ENCODE results near the gene ANKS1A.

DNA sequence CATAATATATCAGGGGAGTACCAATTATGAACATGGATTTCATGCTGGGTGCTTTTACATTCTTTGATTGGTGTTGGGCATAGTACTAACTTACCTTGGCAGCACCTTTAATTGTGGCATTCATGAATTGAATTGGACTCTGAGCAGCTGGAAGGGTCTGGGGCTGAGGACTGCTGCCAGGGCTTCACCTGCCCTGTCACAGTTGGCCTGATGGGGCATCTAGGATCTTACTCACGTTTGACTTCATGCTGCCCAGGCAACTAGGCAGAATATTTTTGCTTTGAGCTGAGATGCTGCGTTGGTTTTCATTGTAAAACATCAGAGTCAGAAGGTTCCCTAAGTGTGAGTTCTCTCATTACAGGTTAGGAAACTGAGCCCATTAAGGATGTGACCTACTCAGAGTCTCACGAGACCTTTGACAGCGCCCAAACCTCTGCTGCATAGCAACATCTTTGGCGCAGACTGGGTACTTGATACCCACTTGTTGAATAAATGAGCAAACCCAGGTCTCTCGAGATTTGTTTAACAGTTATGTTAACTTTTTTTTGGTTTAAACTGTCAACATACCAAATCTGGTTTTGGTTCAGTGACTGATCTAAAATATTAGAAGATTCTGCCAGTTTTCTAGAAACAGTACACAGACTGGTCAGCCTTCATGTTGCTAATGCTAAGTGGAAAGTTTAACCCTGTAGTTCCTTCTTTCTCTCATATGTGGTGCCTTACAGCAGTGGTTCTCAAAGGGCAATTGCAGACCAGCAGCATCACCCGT, 147.2 kb downstream of the ANKS1A start:
- TF ChIP-seq ZNF274 (IDR thresholded peaks at IDR 0.05; ENCODE audit: low read depth, low read length) (no peak), YY1 (IDR thresholded peaks at IDR 0.05; ENCODE audit: insufficient read depth, insufficient read length) (no peak), SUZ12 (IDR thresholded peaks at IDR 0.05; ENCODE audit: extremely low read depth, insufficient read depth, insufficient read length) (no peak)
